ENCODE measurements around the gene EDA.
"Not testable (repeated sequence)": the region's sequence is repeated elsewhere in the genome, so short reads cannot be mapped to it uniquely, and the experiment has no call there.

EDA gene

DNA sequence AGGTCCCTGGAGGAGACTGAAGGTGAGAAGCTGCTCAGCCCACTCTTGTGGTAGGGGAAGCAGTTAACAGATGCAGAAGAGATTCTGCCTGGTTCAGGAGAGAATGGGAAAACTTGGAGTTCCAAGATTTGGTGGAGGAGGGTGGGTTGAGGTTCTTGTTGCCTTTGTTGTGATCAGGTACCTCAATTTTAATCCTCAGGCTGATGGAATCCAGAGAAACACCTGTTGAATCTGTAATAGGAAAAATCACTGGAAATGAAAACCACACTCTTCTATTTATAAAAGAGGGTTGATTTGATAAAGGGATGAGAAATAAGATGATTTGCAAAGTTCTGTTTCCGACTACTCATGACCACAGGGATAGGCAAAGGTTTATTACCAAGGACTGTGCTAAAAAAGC is 132.1 kb downstream of the EDA start:
- no peak for DNase-seq

DNA sequence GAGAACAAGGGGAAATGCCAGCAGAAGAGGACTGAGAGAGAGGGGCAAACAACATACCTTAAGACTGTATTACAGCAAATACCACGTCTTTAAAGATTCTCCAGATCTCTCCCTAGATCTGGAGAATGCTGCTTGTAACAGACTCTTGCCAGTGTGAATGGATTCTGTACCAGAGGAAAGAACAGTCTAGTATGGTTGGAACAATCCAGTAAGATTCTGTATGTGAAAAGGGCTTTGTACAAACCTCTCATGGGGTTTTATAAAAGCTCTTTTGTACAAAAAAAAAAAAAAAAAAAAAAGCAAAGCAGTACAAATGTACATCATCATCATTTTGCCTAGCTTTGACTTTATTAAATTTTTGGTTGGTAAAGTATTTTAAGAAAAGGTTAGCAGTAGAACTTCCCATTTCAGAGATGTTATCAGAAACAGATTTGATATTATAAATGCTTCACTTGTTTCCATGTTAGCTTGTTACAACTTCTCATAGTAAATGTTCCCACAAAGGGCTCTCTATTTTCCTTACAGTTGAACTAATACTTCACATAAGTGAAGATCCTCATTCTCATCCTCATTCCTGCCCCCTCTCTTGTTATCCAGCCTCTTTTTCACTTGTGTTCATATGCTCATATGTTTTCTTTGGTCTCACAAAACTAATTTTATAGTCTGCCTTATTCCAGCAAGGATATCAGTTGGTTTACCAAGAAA is 144.2 kb downstream of the EDA start:
- no peak for DNase-seq

DNA sequence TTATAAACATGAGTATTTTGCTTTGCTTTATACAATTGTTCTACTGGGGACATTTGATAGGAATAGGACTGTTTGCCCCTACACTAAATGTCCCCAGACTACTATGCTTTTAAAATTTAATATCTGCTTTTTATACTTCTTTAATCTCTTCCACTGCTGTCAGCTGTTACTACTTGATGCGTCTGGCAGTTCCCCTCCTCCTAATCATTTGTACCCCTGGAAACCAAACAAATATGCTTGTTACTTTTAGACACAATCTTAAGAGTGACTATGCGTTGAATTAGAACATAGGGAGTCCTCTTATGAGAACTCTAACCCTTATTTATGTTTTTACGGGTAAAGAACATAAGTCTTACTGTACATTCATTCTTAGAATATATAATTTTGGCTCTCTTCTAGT is 145.7 kb downstream of the EDA start:
- DNase-seq: no peak

DNA sequence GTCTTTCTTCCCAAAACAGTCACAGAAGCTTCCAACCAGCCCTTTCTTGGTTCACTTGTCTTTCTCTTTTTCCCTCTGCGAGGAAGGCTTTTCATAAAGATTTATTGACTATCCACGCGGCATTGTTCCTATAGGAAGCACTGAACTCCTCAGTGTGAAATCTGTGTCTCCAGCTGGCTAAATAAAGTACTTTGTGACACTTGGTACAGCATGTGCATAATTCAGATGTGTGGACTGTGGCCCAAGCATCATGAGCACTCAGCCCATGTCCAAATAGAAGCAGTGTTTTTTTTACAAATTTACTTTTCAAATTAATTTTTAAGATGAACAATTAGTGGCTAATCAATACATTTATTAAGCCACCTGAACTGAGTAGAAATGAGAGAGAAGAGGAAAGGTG is 146.4 kb downstream of the EDA start:
- DNase-seq: no peak

DNA sequence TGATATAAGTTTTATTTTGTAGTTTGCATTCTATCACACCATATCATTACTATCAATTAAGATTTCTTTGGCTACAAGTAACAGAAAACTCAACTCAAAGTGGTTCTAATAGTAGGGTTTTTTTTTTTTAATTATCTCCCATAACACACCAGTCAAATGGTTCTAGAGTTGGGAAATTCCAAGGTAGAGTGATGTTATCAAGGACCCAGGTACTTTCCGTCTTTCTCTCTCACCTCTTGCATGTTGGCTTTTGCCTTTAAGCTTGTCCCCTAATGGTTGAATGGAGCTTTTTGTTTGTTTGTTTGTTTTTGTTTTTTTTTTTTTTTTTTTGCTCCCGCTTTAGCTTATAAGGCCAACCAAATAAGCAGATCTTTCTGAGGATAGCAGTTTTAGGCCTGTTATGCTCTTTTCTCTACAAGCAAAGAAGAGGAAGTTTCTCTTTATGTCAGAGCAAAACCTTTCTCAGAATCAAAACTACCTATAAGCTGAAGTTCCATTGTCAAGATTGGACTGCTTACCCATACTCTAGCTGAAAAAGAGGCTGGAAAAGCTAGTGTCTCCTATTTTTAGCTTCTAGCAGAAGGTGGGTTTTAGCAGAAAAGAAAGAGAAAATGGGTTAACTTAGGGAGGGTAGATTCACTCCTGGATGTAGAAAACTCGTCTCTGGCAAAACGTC is 177.5 kb downstream of the EDA start:
- DNase-seq: no peak

DNA sequence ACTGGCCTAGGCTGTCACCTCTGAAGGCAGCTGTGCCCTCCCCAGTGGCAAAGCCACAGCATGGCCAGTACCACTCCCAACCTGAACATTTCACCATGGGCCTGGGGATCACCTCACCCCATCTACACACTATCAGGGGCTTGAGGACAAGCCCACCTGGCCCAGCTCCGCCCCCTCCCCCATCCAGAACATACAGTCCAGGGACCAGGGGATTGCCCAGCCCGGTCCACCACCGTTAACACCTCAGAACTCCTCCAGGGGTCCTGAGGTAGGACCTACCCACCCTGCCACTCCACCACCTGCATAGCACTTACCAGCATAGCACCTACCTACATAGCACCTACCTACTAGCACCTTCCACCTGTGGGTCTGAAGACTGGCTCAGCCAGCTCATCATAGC is 179.8 kb downstream of the EDA start:
- DNase-seq: no peak

DNA sequence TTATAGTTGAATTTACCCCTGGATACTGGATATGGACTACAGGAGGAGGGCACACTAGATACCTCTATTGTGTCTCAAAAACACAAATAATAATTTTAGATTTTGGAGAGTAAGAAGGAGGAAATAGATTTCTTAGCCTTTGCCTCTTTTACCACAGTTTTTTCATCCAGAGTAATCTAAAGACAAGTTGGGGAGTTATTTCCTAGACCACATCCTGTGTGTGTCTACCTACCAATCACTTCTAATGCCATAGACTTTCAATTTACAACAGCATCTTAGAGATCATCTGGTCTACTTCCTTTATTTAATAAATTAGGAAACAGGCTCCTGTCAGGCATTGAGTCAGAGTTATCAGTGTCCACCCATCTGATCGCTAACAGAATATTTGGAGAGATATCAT is 191.5 kb downstream of the EDA start:
- DNase-seq: no peak

DNA sequence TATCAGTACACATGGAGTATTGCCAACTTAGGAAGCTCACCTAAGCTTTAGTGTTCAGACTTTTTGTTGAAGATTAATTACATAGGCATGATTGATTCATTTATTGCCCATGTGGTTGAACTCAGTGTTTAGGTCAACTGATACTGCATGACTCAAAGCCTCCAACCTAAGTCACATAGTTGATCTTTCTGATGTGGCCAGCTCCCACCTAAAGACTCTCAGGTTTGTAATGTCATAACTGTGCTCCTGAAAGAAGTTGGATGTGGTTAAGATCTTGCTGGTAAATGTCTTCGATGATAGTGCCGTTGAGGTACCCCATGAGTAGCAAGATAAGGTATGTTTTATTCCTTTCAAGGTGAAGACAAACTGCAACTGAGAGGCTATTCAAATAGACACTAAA is 192.5 kb downstream of the EDA start:
- no peak for DNase-seq

DNA sequence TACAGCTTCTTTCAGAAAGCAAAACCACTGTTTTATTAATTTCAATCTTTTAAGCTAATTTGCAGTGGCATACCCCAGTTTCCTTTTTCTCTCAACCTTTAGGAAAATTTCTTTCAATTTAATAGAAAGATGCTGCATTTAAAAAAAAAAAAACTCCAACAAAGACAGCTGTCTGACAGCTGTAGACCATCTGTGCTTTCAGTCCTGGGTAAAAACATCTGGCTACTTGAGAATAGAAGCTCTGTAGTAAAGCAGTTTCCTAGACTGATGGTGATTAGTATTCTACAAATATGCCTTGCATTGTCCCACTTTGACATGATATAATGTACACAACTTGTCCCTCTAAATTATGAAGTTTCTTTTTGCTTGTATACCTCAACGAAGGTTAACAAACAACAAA is 197.8 kb downstream of the EDA start:
- DNase-seq: no peak

DNA sequence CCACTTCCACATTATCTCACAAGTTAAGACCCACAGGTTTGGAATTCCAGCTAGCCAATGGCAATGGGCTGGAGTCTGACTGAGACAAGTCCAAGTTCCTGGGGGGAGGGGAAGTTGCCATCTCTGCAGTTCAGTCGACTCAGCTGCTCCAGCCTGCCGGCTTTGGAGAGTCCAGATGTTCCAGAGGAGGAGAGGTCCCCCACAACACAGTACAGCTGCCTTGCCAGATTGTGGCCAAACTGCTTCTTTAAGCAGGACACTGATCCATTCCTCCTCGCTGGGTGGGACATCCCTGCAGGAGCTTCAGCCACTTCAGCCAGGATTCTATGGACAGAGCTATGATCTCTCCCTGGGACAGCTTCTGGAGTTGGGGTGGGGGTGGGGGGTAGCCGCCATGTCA is 199.2 kb downstream of the EDA start:
- DNase-seq: no peak

DNA sequence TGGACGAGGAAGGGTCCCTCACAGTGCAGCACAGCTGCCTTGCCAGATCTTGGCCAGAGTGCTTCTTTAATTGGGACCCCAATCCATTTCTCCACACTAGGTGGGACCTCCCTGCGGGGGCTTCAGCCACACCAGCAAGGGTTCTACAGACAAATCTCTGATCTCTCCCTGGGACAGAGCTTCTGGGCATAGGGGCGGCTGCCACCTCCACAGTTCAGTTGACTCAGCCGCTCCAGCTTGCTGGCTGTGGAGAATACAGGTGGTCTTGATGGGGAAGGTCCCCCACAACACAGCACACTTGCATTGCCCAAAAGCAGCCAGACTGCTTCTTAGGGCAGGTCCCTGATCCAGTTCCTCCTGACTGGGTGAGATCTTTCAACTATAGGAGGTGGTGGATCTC is 199.6 kb downstream of the EDA start:
- DNase-seq: no peak

DNA sequence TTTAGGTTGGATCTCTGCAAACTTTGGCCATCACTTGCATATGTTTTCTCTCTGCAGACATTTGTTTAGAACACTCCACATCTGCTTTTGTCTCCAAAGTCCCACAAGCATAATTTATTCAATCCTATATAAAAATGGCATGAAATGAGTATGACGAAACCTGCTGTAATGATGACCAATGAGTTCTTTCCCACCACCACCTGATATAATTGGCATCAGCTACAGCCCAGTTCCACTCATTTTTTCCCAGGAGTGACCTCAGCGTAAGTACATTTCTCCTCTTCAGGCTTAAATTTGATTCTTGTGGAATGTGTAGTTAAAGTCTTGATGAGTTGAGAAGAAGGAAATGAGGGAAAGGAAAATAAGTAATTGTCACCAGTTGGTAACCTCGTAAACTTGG is 228.7 kb downstream of the EDA start:
- DNase-seq: no peak

DNA sequence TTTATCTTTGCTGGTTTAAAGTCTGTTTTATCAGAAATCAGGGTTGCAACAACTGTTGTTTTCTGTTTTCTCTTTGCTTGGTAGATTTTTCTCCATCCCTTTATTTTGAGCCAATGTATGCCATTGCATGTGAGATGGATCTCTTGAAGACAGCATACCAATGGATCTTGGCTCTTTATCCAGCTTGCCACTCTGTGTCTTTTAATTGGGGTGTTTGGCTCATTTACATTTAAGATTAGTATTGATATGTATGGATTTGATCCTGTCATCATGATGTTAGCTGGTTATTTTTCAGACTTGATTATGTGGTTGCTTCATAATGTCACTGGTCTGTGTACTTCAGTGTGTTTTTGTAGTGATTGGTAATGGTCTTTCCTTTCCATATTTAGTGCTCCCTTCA is 244.1 kb downstream of the EDA start:
- not testable (repeated sequence) for DNase-seq

DNA sequence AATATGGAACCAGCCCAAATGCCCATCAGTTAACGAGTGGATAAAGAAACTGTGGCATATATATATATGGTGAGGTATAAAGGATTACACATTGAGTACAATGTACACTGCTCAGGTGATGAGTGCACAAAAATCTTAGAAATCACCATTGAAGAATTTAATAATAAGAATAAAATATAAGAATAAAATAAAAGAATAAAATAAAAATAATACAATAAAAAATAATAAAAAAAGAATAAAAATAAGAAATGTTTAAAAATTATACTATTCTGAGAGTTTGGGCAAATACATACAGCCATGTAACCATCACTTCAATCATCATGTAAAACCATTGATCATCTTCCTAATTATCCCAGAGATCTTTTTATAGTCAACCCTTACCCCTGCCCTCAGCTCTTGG is 260.3 kb downstream of the EDA start:
- no peak for DNase-seq

DNA sequence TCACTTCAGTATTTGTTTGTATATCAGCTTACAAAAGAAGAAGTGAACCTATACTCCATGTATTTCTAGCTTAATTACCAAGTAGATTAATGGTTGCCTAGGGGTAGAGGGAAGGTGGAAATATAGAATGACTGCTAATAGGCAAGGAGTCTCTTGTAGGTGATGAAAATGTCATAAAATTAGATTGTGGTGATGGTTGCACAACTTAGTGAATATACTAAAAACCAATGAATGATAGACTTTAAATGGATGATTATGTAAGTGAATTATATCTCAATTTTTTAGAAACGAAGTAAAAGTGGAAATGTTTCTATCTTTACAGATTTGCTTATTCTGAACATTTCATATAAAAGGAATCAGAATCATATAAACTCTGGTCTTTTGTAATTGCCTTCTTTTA is 268.3 kb downstream of the EDA start:
- DNase-seq: no peak

DNA sequence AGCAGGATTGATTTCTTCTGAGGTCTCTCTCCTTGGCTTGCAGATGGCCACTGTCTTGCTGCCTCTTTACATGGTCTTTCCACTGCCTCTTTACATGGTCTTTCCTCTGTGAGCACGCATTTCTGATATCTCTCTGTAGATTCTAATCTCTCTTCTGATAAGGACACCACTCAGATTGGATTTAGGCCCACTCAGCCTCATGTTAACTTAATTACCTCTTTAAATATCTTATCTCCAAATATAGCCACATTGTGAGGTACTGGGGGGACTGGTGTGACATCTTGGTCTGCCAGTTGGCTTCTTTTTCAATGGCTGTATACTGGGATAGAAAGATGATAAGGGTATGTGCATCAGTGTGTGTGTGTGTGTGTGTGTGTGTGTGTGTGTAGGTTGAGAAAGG is 280.1 kb downstream of the EDA start:
- no peak for DNase-seq

DNA sequence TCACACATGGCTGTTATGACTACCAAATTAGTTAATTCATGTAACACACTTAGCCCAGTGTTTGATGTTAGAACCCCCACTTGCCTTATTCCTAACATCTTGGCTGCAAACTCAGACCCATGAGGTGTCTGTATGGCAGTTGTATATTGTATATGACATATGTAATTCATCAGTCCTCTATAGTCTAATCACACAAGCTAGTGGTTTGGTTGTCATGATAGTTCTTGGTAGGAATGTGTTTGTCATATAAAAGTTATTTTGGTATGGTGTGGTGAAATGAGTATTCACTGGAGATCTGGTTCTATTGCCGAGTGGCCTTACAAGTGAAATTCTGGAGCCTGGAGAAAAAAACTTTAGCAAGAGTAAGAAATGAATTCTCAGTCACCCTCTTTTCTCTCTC is 284.6 kb downstream of the EDA start:
- DNase-seq: no peak

DNA sequence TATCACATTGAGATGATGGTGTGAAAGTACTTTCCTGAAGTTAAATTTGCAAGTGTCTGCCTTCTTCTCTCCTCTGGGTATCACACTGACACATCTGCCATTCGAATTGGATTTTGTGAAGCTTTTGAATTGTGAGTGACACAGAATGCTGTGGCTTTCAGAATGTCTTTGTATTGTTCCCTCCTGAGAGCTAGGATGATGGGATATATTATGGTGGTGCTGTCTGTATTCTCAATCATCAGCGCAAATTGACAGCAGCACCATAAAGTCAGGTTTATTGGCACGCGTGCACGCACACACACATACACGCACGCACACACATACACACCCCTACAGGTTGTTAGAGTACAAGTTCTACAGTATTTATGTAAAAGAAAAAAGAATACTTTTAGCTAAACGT is 290.5 kb downstream of the EDA start:
- no peak for DNase-seq

DNA sequence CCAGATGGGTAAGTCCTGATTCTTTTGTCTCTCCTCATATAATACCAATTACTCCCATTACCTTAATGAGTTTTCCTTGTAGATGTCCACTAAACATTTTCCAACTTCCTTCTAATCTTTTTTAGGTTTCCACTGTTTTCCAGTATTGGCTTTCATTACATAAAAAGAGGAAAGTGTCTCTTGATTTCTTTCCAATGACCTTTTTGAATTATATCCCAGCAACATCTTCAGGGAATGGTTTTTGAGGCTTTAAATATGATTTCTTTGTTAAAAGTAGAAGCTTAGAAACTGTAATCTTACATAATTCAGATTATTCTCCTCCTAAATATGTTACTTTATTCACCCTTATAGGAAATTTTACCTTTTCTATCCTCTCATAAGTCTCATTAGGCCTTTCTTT is 298.9 kb downstream of the EDA start:
- no peak for DNase-seq

DNA sequence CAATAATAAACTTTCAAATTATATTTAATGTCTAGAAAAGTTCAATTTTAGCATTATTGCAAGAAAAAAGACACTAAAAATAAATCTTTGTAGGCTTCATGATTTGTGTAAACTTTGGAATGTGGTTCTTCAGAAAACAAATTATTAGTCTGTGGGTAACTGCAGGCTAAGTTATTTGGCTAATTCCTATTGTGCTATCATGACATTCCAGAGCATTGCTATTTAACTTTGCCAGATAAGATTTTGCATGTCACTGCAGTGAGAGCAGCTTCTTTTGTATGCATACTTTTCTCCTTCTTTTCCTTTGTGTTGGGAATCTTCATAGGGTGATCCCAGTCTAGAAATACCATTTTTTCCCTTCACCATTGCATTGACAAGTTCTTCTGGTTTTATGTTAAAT is 303.8 kb downstream of the EDA start:
- no peak for DNase-seq

DNA sequence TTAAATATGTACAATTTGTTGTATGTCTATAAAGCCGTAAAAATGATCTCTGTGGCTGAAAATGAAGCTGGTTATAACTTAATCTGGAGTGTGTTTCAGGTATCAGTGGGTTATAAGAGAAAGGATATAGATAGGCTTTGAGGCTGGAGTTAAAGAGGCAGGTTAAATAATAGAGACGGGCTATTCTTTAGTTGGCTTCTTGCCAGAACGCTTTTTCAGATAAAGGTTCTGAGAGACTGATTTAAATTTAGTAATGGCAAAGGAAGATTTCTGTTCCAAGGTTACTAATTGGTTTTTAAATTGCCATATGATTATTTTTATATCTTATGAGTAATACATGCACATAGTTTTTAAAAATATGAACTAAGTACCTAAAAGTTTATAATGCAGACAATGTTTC is 316.4 kb downstream of the EDA start:
- no peak for DNase-seq

DNA sequence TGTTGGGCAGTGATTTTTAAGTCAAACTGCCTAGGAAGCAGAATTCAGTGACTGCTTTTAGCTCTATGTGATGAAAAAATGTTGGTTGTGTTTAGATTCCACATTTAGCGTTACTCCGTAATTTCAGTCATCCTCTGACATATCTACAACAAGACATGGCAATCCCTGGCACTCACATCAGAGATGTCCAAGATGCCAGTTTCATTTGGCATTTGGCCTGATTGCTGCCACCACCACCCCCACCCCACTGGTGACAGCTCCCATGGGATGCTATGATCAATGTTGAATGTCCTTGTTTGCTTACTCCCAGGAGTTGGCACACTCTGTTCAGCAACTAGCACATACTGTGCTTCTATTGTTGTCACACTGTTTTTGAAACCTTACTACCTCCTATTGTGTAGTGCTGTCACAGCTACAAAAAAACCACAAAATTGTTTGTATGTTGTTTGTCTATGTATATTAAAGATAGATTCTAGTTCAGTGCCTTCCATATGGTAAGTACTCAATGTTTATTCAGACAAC is 332.4 kb downstream of the EDA start:
- DNase-seq: no peak

DNA sequence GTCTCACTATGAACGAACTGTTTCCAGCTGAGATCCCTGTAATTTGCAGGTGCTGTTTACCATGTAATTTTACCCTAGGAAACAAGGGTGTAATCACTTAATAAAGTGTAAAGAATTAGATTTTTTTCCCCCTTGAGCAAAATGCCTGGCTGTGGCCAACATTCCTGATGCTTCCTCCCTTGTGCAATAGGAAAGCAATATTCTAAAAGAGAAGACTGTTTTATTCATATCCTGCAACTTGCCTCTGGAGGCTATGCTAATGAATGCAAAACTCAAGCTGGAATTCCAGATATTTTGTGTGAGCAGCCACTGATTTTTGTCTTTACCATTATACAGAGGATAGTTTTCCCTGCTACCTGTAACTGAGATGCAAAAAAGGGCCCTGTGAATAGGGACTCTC is 335.8 kb downstream of the EDA start:
- no peak for DNase-seq

DNA sequence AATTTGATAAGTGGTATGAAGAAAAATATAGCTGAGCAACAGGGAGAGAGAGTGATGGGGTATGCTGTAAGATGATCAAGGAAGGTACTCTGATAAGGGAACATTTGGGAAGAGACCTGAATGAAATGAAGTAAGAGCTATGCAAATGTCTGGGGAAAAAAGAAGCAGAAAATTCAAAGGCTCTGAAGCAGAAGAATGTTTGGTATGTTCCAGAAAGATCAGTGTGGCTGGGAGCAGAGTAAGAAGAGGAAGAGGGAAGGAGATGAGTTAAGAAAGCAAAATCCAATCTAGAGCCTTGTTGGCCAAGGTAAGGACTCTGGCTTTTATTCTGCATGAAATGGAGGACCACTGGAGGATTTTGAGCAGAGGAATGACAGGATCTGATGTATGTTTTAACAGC is 343.8 kb downstream of the EDA start:
- DNase-seq: no peak

All from hematopoietic multipotent progenitor cell treated with erythropoietin and hydrocortisone succinate and interleukin-3 and kit ligand, for 8 days (in vitro differentiated cells).